ENCODE data around the gene HSPA5.
"Not testable (repeated sequence)": the region's sequence is repeated elsewhere in the genome, so short reads cannot be mapped to it uniquely, and the experiment has no call there.

DNA sequence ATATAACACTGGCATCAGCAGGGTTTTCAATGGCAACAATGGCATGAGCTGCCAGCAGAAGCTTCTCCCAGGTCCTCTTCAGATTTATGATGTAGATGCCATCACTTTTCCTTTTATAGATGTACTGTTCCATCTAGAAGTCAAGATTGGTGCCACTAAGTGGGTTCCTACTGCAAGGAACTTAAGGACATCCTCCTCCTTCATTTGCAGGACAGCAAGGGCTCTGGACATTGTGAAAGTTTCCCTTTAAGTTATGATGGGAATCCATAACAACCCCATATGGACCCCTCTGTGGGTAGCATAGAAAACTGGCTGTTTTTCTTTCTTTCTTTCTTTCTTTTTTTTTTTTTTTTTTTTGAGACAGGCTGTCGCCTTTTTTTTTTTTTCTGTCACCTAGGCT, 45.6 kb downstream of the HSPA5 start:
- TF ChIP-seq, protein P1, sequence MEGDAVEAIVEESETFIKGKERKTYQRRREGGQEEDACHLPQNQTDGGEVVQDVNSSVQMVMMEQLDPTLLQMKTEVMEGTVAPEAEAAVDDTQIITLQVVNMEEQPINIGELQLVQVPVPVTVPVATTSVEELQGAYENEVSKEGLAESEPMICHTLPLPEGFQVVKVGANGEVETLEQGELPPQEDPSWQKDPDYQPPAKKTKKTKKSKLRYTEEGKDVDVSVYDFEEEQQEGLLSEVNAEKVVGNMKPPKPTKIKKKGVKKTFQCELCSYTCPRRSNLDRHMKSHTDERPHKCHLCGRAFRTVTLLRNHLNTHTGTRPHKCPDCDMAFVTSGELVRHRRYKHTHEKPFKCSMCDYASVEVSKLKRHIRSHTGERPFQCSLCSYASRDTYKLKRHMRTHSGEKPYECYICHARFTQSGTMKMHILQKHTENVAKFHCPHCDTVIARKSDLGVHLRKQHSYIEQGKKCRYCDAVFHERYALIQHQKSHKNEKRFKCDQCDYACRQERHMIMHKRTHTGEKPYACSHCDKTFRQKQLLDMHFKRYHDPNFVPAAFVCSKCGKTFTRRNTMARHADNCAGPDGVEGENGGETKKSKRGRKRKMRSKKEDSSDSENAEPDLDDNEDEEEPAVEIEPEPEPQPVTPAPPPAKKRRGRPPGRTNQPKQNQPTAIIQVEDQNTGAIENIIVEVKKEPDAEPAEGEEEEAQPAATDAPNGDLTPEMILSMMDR (conservative IDR thresholded peaks at IDR 0.05; ENCODE audit: low read depth in 2 of 2), result not testable (repeated sequence)
- TF ChIP-seq POLR2AphosphoS5 (IDR thresholded peaks at IDR 0.05; ENCODE audit: low read depth); EZH2 (IDR thresholded peaks at IDR 0.05; ENCODE audit: low read depth, unreplicated experiment); JUNB (IDR thresholded peaks at IDR 0.05; ENCODE audit: unreplicated experiment); NANOG (IDR thresholded peaks at IDR 0.05; ENCODE audit: borderline replicate concordance); STAT1 (IDR thresholded peaks at IDR 0.05; ENCODE audit: unreplicated experiment); EZH2phosphoT487 (IDR thresholded peaks at IDR 0.05; ENCODE audit: unreplicated experiment): not testable (repeated sequence)
- TF ChIP-seq, protein P2, sequence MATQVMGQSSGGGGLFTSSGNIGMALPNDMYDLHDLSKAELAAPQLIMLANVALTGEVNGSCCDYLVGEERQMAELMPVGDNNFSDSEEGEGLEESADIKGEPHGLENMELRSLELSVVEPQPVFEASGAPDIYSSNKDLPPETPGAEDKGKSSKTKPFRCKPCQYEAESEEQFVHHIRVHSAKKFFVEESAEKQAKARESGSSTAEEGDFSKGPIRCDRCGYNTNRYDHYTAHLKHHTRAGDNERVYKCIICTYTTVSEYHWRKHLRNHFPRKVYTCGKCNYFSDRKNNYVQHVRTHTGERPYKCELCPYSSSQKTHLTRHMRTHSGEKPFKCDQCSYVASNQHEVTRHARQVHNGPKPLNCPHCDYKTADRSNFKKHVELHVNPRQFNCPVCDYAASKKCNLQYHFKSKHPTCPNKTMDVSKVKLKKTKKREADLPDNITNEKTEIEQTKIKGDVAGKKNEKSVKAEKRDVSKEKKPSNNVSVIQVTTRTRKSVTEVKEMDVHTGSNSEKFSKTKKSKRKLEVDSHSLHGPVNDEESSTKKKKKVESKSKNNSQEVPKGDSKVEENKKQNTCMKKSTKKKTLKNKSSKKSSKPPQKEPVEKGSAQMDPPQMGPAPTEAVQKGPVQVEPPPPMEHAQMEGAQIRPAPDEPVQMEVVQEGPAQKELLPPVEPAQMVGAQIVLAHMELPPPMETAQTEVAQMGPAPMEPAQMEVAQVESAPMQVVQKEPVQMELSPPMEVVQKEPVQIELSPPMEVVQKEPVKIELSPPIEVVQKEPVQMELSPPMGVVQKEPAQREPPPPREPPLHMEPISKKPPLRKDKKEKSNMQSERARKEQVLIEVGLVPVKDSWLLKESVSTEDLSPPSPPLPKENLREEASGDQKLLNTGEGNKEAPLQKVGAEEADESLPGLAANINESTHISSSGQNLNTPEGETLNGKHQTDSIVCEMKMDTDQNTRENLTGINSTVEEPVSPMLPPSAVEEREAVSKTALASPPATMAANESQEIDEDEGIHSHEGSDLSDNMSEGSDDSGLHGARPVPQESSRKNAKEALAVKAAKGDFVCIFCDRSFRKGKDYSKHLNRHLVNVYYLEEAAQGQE (IDR thresholded peaks at IDR 0.05; ENCODE audit: unreplicated experiment), result not testable (repeated sequence)

Measured in GM23338 (cell line).